ENCODE measurements around the gene FIS1.

GRCh38 chr7:101241015-101241363, 3.9 kb downstream of the FIS1 start:
- TF ChIP-seq CTCF (IDR thresholded peaks at IDR 0.05; ENCODE audit: borderline replicate concordance, extremely low read depth, low read length, poor library complexity, severe bottlenecking) (no peak), EZH2 (IDR thresholded peaks at IDR 0.05; ENCODE audit: borderline replicate concordance, low read depth, low read length, severe bottlenecking) (no peak)

Data from DND-41 (cell line).